ENCODE data around the gene LAIR2. TPM values are rescaled to one million over a fixed set of nuclear protein-coding genes. Genes with fewer than 3 reads are reported as not detected.
A peak's percentile ranks its signal among the peaks of the same experiment; 100 is the strongest.

Gene LAIR2
- total and polyA plus RNA-seq, 7 experiments from 2014 or later = 0.85 to 12.8 (median 2.8) TPM; not detected in 1

GRCh38 chr19:54551293-54551692, 48.7 kb downstream of the LAIR2 start:
- intact Hi-C loops (cut with micrococcal nuclease) = no loop called here
- H3K9me3 ChIP-seq (ENCODE audit: control insufficient read depth in 2 of 3, low read length in 3 of 3) = no peaks in the 10 kb centered on the region
- no peaks in the 10 kb centered on the region for H3K36me3 ChIP-seq (ENCODE audit: control insufficient read depth in 2 of 3, insufficient read depth in 3 of 3, low read length in 3 of 3)
- no peak overlapping the region for H3K27ac ChIP-seq (ENCODE audit: low read depth, low read length)
- H3K4me3 ChIP-seq (ENCODE audit: low read length) = no peak overlapping the region
- peaks cover 0 to 5% of the 10 kb centered on the region in 2 donors for H3K4me1 ChIP-seq (ENCODE audit: control insufficient read depth in 2 of 2, insufficient read depth in 2 of 2, low read length in 2 of 2)
- peak overlapping the region in 1 of 9 donors; percentile 28 for H3K27ac Mint-ChIP-seq
- H3K4me1 Mint-ChIP-seq = peaks cover 0 to 11% (median 2%) of the 10 kb centered on the region in 7 donors
- CTCF ChIA-PET = no interaction called here
- peak; percentile 79 for ATAC-seq
- H3K9me3 Mint-ChIP-seq = peaks cover 0 to 6% (median 1%) of the 10 kb centered on the region in 11 donors
- no peaks in the 10 kb centered on the region for H3K27me3 ChIP-seq (ENCODE audit: control insufficient read depth in 2 of 2, insufficient read depth in 2 of 2, low read length in 2 of 2)
- no peak overlapping the region for H3K4me3 Mint-ChIP-seq
- peaks cover 0 to 5% (median 0%) of the 10 kb centered on the region in 5 donors for H3K36me3 Mint-ChIP-seq
- POLR2A ChIA-PET = no interaction called here
- H3K27me3 Mint-ChIP-seq = peaks cover 9 to 58% (median 28%) of the 10 kb centered on the region in 5 donors
- DNase-seq = no peak

DNA sequence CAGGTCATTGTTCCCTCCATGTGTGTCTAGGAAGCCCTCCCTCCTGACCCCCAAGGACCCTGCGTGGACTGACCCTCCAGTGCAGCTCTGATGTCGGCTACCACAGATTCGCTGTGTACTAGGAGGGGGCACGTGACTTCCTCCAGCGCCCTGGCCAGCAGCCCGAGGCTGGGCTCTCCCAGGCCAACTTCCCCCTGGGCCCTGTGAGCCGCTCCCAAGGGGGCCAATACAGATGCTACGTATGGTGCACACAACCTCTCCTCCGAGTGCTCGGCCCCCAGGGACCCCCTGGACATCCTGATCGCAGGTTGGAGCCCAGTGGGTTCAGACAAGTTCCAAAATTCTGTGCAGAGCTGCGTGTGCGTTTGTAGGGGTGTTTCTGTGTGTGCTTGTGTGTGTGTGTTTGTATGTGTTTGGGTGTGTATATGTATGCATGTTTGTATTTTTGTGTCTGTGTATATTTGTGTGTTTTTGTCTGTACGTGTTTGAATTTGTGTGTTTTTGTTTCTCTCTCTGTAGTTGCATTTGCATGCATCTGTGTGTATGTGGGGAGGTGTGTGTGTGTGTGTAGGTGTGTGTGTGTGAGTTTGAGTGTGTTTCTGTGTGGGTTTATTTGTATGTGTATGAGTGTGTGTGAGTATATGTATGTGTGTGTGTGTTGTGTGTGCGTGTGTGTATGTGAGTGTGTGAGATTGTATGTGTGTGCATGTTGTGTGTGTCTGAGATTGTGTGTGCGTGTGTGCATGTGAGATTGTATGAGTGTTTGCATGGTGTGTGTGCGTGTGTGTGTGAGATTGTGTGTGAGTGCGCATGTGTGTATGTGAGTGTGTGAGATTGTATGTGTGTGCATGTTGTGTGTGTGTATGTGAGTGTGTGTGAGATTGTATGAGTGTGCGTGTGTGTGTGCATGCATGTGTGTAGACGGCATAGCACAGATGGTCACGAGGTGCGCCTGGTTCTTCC, 49.6 kb downstream of the LAIR2 start:
- no peak for DNase-seq
- Histone ChIP-seq H3K4me3 (ENCODE audit: low read length) (no peak overlapping the region), H3K9me3 (ENCODE audit: control insufficient read depth in 2 of 3, low read length in 3 of 3) (no peaks in the 10 kb centered on the region), H3K4me1 (ENCODE audit: control insufficient read depth in 2 of 2, insufficient read depth in 2 of 2, low read length in 2 of 2) (peaks cover 0 to 5% of the 10 kb centered on the region in 2 donors), H3K36me3 (ENCODE audit: control insufficient read depth in 2 of 3, insufficient read depth in 3 of 3, low read length in 3 of 3) (no peaks in the 10 kb centered on the region), H3K27ac (ENCODE audit: low read depth, low read length) (no peak overlapping the region), H3K27me3 (ENCODE audit: control insufficient read depth in 2 of 2, insufficient read depth in 2 of 2, low read length in 2 of 2) (no peaks in the 10 kb centered on the region)
- Mint-ChIP-seq H3K36me3 (peaks cover 0 to 5% (median 0%) of the 10 kb centered on the region in 5 donors), H3K4me3 (no peak overlapping the region), H3K27ac (no peak overlapping the region), H3K27me3 (peaks cover 9 to 54% (median 28%) of the 10 kb centered on the region in 5 donors), H3K4me1 (peaks cover 0 to 11% (median 0%) of the 10 kb centered on the region in 7 donors), H3K9me3 (peaks cover 0 to 6% (median 1%) of the 10 kb centered on the region in 11 donors)
- peak; percentile 57 for ATAC-seq
- ChIA-PET POLR2A (no interaction called here), CTCF (no interaction called here)
- intact Hi-C loops (cut with micrococcal nuclease) = no loop called here

DNA sequence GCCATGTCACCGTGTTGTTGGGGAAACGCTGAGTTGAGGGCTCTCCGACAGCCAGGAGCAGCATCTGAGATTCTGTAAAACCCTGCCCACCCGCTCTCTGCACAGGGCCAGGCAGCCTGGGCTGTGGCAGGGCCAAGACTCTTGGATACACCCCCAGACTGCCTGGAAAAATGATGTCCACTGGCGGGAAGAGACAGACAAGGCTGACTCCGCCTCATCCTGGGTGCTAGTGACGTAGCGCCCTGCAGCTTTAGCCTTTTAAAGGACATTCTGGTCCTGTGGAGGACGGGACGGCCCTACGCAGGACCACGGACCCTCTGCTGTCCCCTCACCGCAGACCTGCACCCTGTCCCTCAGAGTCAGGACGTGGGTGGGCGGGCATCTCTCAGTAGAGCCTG, 50.3 kb downstream of the LAIR2 start:
- intact Hi-C loops (cut with micrococcal nuclease) = no loop called here

DNA sequence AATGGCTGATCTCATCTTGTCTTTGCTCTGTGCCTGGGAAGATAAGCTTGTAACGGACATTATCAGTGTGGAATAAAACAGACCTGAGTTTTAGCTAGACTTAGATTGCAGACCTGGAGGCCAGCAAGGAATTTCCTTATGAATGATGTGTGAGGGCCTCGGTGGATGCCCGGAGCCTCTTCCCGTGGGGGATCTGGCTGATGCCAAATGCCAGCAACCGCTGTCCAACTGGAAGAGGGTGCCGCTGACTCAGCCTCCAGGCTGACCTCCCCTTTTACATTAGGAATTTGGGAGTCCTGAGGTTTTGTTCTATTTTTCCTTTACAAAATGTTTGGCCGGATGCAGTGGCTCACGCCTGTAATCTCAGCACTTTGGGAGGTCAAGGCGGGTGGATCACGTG, 51.4 kb downstream of the LAIR2 start:
- no peak for ATAC-seq
- ChIA-PET CTCF (no interaction called here), POLR2A (no interaction called here)
- no peak for DNase-seq
- intact Hi-C loops (cut with micrococcal nuclease) = no loop called here
- H3K27me3 ChIP-seq (ENCODE audit: control insufficient read depth in 2 of 2, insufficient read depth in 2 of 2, low read length in 2 of 2) = no peaks in the 10 kb centered on the region
- H3K4me1 ChIP-seq (ENCODE audit: control insufficient read depth in 2 of 2, insufficient read depth in 2 of 2, low read length in 2 of 2) = peaks cover 0 to 5% of the 10 kb centered on the region in 2 donors
- Mint-ChIP-seq H3K4me3 (no peak overlapping the region), H3K9me3 (peaks cover 0 to 6% (median 1%) of the 10 kb centered on the region in 11 donors), H3K27ac (no peak overlapping the region), H3K36me3 (peaks cover 0 to 5% (median 0%) of the 10 kb centered on the region in 5 donors), H3K27me3 (peaks cover 14 to 50% (median 37%) of the 10 kb centered on the region in 5 donors), H3K4me1 (peaks cover 0 to 11% (median 0%) of the 10 kb centered on the region in 7 donors)
- no peaks in the 10 kb centered on the region for H3K36me3 ChIP-seq (ENCODE audit: control insufficient read depth in 2 of 3, insufficient read depth in 3 of 3, low read length in 3 of 3)
- H3K27ac ChIP-seq (ENCODE audit: low read depth, low read length) = no peak overlapping the region
- no peak overlapping the region for H3K4me3 ChIP-seq (ENCODE audit: low read length)
- no peaks in the 10 kb centered on the region for H3K9me3 ChIP-seq (ENCODE audit: control insufficient read depth in 2 of 3, low read length in 3 of 3)

More for the DNA sequence above, 50.3 kb downstream of the LAIR2 start:
- no peak overlapping the region for H3K4me3 Mint-ChIP-seq
- DNase-seq = no peak
- Histone ChIP-seq H3K36me3 (ENCODE audit: control insufficient read depth in 2 of 3, insufficient read depth in 3 of 3, low read length in 3 of 3) (no peaks in the 10 kb centered on the region), H3K4me3 (ENCODE audit: low read length) (no peak overlapping the region), H3K27me3 (ENCODE audit: control insufficient read depth in 2 of 2, insufficient read depth in 2 of 2, low read length in 2 of 2) (no peaks in the 10 kb centered on the region), H3K27ac (ENCODE audit: low read depth, low read length) (no peak overlapping the region), H3K9me3 (ENCODE audit: control insufficient read depth in 2 of 3, low read length in 3 of 3) (no peaks in the 10 kb centered on the region), H3K4me1 (ENCODE audit: control insufficient read depth in 2 of 2, insufficient read depth in 2 of 2, low read length in 2 of 2) (peaks cover 0 to 5% of the 10 kb centered on the region in 2 donors)
- H3K9me3 Mint-ChIP-seq = peaks cover 0 to 6% (median 1%) of the 10 kb centered on the region in 11 donors
- ChIA-PET CTCF (no interaction called here), POLR2A (no interaction called here)
- no peak overlapping the region for H3K27ac Mint-ChIP-seq
- peaks cover 0 to 11% (median 0%) of the 10 kb centered on the region in 7 donors for H3K4me1 Mint-ChIP-seq
- peaks cover 0 to 5% (median 0%) of the 10 kb centered on the region in 5 donors for H3K36me3 Mint-ChIP-seq
- ATAC-seq = no peak
- peaks cover 9 to 54% (median 28%) of the 10 kb centered on the region in 5 donors for H3K27me3 Mint-ChIP-seq

- peaks cover 0 to 6% (median 1%) of the 10 kb centered on the region in 11 donors for H3K9me3 Mint-ChIP-seq
- H3K27me3 ChIP-seq (ENCODE audit: control insufficient read depth in 2 of 2, insufficient read depth in 2 of 2, low read length in 2 of 2) = no peaks in the 10 kb centered on the region
- H3K36me3 Mint-ChIP-seq = peaks cover 0 to 5% (median 0%) of the 10 kb centered on the region in 5 donors
- H3K9me3 ChIP-seq (ENCODE audit: control insufficient read depth in 2 of 3, low read length in 3 of 3) = no peaks in the 10 kb centered on the region
- POLR2A ChIA-PET = no interaction called here
- H3K4me3 ChIP-seq (ENCODE audit: low read length) = no peak overlapping the region
- DNase-seq (no peak), ATAC-seq (no peak)
- H3K27ac Mint-ChIP-seq = no peak overlapping the region
- no peaks in the 10 kb centered on the region for H3K36me3 ChIP-seq (ENCODE audit: control insufficient read depth in 2 of 3, insufficient read depth in 3 of 3, low read length in 3 of 3)
- peaks cover 0 to 11% (median 0%) of the 10 kb centered on the region in 7 donors for H3K4me1 Mint-ChIP-seq
- no peak overlapping the region for H3K4me3 Mint-ChIP-seq
- peaks cover 17 to 46% (median 34%) of the 10 kb centered on the region in 5 donors for H3K27me3 Mint-ChIP-seq
- CTCF ChIA-PET = no interaction called here
- no peak overlapping the region for H3K27ac ChIP-seq (ENCODE audit: low read depth, low read length)
- intact Hi-C loops (cut with micrococcal nuclease) = no loop called here
- H3K4me1 ChIP-seq (ENCODE audit: control insufficient read depth in 2 of 2, insufficient read depth in 2 of 2, low read length in 2 of 2) = peaks cover 0 to 5% of the 10 kb centered on the region in 2 donors
Observed at GRCh38 chr19:54554896-54555295, 52.3 kb downstream of the LAIR2 start.

- POLR2A ChIA-PET = no interaction called here
- no peaks in the 10 kb centered on the region for H3K27me3 ChIP-seq (ENCODE audit: control insufficient read depth in 2 of 2, insufficient read depth in 2 of 2, low read length in 2 of 2)
- no peak for ATAC-seq
- no peak overlapping the region for H3K4me3 ChIP-seq (ENCODE audit: low read length)
- H3K27ac Mint-ChIP-seq = no peak overlapping the region
- DNase-seq = no peak
- H3K4me1 ChIP-seq (ENCODE audit: control insufficient read depth in 2 of 2, insufficient read depth in 2 of 2, low read length in 2 of 2) = peaks cover 0 to 5% of the 10 kb centered on the region in 2 donors
- H3K4me1 Mint-ChIP-seq = peaks cover 0 to 10% (median 0%) of the 10 kb centered on the region in 7 donors
- H3K36me3 Mint-ChIP-seq = peaks cover 0 to 5% (median 0%) of the 10 kb centered on the region in 5 donors
- no peaks in the 10 kb centered on the region for H3K9me3 ChIP-seq (ENCODE audit: control insufficient read depth in 2 of 3, low read length in 3 of 3)
- no peaks in the 10 kb centered on the region for H3K36me3 ChIP-seq (ENCODE audit: control insufficient read depth in 2 of 3, insufficient read depth in 3 of 3, low read length in 3 of 3)
- peaks cover 15 to 45% (median 37%) of the 10 kb centered on the region in 5 donors for H3K27me3 Mint-ChIP-seq
- CTCF ChIA-PET = no interaction called here
- intact Hi-C loops (cut with micrococcal nuclease) = no loop called here
- no peak overlapping the region for H3K27ac ChIP-seq (ENCODE audit: low read depth, low read length)
- H3K9me3 Mint-ChIP-seq = peaks cover 0 to 6% (median 0%) of the 10 kb centered on the region in 11 donors
- H3K4me3 Mint-ChIP-seq = no peak overlapping the region
Observed at GRCh38 chr19:54556194-54556593, 53.6 kb downstream of the LAIR2 start.
